ENCODE results near the gene FTCD.
"Not testable (repeated sequence)": the region's sequence is repeated elsewhere in the genome, so short reads cannot be mapped to it uniquely, and the experiment has no call there.

FTCD gene, protein sequence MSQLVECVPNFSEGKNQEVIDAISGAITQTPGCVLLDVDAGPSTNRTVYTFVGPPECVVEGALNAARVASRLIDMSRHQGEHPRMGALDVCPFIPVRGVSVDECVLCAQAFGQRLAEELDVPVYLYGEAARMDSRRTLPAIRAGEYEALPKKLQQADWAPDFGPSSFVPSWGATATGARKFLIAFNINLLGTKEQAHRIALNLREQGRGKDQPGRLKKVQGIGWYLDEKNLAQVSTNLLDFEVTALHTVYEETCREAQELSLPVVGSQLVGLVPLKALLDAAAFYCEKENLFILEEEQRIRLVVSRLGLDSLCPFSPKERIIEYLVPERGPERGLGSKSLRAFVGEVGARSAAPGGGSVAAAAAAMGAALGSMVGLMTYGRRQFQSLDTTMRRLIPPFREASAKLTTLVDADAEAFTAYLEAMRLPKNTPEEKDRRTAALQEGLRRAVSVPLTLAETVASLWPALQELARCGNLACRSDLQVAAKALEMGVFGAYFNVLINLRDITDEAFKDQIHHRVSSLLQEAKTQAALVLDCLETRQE

DNA sequence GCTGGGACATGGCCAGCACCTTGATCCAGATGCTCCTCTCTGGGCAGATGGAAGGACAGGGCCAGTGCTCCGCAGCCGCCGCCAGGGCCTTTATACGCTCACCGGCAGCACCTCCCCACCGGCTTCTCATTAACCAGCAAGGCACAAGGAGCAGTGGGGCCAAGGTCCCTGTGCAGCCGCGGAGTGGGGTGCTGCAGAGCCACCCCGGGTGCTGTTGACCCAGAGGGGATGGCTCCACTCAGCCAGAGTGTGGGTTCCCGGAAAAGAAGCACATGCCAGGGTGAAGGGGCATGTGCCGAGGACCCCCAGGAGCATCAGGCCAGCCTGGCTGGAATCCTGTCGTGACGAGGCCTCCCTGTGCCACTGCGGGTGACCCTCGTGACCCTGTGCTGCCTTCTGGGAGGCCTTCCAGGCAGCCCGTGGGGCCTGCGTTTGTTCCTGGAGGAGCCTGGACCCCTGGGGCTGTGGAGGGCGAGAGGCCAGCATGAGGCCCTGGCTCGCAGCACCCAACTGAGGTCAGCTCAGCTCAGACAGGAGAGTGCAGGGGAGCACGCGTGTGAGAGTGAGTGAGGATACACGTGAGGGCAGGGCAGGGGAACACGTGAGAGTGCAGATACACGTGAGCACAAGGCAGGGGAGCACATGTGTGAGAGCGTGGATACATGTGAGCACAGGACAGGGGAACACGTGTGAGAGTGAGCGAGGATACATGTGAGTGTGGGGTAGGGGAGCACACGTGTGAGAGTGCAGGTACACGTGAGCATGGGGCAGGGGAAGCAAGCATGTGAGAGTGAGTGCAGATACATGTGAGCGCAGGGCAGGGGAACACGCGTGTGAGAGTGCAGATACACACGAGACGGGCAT, at the start of gene FTCD:
TSS of gene FTCD (minus strand) at position 66 of the 864 bp plus-strand sequence. CDS start at position 10, 56 bp downstream.
- in situ Hi-C loops (cut with MboI; ENCODE audit: low sequenced_read_pairs), result no loop called here

DNA sequence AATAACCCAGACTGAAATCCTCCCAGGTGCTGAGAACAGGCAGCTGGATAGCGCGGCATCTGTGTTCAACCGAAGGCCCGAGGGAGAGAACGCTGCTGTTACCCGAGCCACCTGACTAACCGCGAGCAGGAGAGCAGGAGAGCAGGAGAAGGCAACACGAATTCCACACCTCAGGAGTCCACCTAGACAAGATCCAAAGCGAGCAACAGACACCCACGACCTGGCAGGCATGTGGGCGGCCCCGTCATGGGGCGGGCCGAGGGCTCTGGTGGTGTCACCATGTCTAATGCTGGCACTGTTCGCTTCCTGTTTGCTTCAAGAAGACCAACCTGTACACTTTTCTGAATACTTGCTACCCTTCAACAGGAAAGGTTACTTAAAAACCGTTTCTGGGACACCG, 49.8 kb upstream of the FTCD start:
- in situ Hi-C loops (cut with MboI; ENCODE audit: low sequenced_read_pairs), result no loop called here

DNA sequence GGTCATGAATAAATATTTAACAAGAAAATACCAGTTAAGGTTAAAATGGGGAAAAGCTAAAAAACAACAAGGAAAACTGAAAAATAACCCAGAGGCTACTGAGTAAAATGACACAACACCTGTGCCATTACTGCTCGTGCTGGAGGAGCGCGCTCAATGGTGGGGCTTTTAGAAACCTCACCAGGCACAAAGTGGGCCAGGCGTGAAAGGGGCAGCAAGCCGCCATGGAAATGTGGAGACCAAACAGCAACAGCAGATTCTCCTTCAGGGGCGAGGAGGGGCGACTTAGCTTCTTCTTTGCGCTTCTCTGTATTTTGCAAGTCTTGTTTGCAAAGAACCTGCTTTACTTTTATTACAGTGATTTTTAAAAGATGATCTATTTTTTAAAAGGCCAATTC, 47.8 kb upstream of the FTCD start:
- in situ Hi-C loops (cut with MboI; ENCODE audit: low sequenced_read_pairs), result no loop called here

DNA sequence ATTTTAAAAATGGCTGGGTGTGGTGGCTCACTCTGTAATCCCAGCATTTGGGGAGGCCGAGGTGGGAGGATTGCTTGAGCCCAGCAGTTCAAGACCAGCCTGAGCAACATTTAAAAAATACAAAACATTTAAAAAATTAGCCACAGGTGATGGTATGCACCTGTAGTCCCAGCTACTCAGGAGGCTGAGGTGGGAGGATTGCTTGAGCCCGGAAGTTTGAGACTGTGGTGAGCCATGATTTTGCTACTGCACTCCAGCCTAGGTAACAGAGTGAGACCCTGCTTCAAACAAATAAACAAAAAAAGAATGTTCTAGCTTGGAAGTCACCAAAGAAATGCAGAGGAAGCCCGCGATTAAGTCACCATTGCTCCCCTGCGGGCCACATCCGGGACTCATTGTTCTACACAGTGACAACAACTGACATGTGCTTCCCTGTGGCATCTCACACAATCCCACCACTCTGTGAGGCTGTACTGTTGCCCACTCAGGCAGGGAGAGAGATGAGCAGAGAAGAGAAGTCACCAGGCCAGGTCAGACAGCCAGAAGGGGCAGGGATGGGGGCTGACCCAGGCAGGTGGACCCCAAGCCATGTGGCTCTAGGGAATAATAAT, 47.3 kb upstream of the FTCD start:
- in situ Hi-C loops (cut with MboI; ENCODE audit: low sequenced_read_pairs), result no loop called here

DNA sequence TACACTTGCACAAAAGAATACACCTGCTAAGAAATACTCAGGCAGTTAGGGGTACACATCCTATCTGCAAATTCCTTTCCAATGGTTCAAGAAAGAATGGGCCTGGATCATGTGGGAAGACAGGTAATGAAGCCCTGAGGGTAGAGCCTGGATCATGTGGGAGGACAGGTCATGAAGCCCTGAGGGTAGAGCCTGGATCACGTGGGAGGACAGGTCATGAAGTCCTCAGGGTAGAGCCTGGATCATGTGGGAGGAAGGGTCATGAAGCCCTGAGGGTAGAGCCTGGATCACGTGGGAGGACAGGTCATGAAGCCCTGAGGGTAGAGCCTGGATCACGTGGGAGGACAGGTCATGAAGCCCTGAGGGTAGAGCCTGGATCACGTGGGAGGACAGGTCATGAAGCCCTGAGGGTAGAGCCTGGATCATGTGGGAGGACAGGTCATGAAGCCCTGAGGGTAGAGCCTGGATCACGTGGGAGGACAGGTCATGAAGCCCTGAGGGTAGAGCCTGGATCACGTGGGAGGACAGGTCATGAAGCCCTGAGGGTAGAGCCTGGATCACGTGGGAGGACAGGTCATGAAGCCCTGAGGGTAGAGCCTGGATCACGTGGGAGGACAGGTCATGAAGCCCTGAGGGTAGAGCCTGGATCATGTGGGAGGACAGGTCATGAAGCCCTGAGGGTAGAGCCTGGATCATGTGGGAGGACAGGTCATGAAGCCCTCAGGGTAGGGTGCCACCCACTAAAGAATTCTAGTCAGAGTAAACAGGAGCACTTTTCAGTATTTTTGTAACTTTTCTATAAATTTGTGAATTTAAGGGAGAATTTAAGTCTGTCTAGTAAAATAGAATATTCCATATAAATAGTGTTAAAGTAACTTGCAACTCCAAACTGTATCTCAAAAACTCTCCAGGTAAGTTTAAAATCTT, 45.8 kb upstream of the FTCD start:
- in situ Hi-C loops (cut with MboI; ENCODE audit: low sequenced_read_pairs), result not testable (repeated sequence)

DNA sequence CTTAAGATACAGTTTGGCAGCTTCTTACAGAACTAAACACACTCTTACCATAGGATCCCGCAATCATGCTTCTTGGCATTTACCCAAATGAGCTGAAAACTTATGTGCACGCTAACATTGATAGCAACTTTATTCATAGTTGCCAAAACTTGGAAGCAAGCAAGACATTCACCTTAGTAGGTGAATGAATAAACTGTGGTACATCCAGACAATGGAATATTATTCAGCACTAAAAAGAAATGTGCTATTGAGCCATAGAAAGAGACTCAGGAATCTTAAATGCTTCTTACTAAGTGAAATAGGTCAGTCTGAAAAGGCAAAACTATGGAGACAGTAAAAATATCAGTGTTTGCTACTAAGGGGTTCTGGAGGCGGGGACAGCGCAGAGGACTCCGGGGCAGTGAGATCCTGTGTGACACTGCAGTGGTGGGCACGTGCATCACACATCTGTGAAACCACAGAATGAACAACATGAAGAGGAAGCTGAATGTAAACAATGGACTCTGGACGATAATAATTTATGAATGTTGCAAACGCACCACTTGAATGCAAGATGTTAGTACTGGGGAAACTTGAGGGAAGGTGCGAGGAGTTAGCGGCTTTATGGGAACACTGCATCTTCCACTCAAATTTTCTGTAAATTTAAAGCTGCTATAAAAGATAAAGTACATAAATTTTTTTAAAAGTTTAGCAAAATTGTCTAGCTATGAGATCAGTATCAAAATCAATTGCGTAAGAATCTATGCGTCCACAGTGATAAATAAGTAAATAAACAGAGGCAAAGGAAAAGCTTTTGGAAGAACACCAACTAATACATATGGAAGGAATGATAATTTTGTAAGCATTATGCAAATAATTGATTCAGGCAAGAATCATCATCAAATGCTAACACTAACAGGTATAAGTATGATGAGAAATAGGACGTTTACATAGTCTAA, 44.3 kb upstream of the FTCD start:
- in situ Hi-C loops (cut with MboI; ENCODE audit: low sequenced_read_pairs), result no loop called here

DNA sequence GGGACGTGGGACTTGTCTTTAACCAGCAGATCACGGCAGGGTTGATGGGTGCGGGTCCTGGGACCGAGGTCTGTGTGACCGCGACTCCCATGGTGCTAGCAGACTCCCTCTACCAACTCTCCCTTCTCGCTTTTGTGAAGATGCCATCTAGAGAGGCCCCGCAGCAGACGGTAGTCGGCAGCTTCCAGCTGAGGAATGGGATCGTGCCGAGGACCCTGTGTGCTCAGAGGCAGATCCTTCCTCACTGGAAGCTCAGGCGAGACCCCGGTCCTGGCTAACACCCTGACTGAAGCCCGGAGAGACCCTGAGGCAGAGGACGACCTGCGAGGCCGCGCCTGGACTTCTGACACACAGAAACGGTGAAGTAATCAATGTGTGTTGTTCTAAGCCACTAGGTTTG, 41.4 kb upstream of the FTCD start:
- in situ Hi-C loops (cut with MboI; ENCODE audit: low sequenced_read_pairs), result no loop called here

DNA sequence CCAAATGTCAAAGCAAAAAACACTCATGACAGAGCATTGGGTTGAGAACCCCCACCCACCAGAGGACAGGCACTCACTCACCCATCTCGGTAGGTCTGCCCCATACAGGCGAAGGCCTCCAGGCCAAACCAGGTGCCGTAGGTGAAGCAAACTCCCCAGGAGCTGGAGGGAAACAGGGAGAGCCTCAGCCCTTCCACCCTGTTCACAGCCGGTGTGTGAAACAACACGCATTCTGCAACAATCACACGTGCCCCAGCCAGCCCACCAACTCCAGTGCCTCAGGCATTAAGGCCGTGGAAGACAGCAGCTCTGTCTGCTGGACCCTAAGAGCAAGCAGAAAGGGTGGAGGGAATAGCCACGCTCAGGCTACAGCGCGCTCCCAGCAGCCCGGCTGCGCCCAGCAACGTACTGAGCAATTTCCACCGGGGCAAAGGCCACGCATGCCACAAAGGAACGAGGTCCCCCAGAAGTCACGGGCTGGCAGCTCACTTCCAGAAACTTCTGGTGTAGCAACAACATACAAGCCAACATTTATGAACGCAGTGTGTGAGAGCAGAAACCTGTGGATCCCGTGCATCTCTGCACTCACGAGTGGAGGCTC, 40.3 kb upstream of the FTCD start:
- in situ Hi-C loops (cut with MboI; ENCODE audit: low sequenced_read_pairs), result no loop called here

DNA sequence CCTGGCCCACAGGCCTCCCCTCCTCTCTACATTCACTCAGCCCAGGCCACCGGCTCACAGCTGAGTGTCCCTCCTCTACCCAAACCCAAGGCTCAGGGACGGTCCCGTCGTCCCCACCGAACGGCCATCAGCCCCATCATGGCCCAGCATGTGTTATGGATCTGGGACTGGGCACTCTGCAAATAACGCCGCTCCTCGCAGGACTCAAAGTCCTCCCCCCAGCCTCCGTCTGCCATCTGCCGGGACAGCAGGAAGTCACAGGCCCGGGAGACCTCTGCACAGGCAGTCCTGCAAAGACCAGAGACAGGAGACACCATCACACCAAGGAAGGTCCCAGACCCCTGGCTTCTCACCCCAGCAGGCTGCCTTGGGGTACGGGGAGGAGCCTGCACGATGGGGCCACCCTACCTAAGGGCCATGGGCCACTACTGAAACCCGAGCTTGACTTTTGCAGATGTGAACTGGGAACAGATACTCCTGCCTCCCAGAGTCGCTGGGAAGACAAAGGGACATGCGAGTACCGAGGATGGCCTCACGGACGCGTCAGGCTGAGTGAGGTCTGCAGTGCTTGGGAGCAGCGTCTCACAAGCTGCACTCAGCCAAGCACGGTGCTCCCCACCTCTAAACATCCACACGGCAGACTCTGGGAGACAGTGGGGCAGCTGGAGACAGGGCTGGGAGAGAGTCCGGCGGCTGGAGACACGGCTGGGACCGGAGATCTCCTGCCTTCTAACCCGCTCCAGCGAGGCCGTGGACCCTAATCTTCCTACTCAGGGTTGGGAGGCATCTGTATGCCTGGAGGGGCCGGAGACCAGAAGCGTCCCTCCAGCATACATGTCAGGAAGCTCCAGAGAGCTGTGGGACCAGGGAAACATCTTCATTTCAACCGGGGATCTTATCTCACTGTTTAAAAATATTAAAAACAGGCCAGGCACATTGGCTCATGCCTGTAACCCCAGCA, 39.3 kb upstream of the FTCD start:
- in situ Hi-C loops (cut with MboI; ENCODE audit: low sequenced_read_pairs), result no loop called here

DNA sequence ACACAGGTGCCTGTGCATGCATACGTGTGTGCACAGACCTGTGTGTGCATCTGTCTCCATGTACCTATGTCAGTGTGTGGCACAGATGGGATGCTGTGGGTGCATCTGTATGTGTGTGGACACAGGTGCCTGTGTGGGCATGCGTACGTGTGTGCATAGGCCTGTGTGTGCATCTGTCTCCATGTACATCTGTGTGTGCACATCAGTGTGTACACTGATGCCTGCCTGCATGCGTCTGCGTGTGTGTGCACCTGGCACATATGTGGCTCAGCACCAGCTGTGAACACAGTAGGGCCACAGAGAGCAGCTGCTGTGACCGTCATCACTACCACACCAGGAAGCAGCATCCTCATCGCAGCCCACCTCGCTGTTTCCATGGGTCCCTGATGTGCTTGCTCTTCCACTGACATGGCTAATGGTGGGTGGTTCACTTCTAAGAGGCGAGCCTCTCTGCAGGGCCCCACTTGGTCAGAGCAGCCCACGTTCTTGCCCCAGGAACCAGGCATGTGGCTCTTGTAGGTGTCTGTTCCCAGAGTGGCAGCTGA, 38.5 kb upstream of the FTCD start:
- in situ Hi-C loops (cut with MboI; ENCODE audit: low sequenced_read_pairs), result no loop called here

DNA sequence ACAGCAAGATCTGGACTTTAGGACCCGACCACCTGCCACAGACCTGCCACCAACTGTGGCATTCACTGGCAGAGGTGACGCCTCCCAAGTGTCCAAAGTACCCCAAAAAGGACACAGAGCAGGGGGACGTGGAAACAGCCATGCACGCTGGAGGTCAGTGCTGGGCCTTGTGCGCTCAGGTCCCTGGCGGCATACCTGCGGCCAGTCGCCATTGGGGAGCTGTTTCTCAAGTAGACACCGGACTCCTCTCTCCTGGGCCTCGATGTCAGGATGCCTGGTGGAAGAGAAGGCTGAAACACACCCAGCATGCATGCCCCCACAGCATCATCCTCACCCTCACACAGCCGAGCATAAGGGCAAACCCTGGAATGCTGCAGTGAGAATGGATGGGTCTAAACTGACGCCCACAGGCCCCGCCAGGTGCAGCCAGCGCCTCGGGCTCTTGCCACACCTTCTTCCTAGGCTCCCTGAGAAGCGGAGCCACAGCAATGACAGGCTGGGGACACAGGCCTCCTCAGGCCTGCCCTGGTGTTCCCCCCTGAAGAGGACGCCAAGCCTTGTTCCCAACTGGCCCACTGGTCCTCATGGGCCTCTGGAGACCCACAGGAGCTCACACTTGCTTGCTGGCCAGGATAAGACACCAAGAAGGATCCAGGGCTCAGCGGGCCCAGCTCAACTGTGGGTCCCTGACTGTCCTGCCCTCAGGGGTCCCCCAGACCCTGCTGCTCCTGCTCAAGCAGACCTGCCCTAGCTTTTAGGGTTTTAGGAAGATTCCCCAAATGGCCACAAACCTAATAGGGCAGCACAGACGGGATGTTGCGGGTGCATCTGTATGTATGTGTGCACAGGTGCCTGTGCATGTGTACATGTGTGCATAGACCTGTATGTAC, 36.6 kb upstream of the FTCD start:
- in situ Hi-C loops (cut with MboI; ENCODE audit: low sequenced_read_pairs), result no loop called here

DNA sequence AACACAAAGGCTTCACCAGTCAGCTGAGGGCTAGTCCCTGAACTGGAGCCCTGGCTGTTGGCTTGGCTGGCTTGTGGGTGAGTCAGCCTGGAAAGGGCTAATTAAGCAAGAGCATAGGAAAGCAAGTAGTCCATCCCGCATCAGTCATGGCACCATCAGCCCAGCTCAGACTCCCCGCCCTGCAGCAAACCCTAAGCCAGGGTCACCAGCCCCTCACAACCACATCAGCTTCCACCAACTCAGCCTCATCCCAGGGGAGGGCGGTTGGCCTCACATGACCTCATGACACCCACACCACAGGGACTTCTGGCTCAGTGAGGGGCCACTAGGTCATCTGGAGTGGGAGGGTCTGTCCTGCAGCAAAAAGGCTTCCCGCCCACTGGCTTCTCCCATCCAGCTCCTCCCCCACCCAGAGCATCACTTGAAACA, 35.9 kb upstream of the FTCD start:
- in situ Hi-C loops (cut with MboI; ENCODE audit: low sequenced_read_pairs), result no loop called here

DNA sequence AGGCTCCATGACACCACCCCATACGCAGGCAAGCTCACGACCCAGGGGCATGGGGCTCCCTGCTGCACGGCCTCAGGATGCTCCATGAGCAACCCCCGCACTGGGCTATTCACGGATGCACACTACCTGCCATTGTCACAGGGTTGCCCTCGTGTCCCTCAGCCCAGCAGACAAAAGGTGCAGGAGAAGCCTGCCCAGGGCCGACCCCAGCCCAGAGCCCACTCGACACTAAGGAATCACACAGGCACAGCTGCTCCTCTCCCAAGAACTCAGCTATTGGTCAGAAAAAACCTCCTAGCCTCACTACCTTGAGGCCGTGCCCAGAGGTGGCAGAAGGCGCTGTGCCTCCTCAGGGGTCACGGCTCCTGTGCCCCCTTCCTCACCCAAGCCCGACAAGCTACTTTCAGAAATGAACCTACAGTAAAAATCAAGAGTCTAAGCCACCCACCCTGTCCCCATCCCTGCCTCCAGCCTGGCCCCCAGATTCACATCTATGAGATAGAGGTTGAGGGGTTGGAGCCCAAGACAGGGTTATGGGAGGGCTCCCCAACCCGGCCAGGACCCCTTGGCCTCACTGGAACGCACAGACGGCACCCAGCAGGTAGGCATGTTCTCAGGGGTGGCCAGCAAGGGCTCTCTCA, 35.2 kb upstream of the FTCD start:
- in situ Hi-C loops (cut with MboI; ENCODE audit: low sequenced_read_pairs), result no loop called here

DNA sequence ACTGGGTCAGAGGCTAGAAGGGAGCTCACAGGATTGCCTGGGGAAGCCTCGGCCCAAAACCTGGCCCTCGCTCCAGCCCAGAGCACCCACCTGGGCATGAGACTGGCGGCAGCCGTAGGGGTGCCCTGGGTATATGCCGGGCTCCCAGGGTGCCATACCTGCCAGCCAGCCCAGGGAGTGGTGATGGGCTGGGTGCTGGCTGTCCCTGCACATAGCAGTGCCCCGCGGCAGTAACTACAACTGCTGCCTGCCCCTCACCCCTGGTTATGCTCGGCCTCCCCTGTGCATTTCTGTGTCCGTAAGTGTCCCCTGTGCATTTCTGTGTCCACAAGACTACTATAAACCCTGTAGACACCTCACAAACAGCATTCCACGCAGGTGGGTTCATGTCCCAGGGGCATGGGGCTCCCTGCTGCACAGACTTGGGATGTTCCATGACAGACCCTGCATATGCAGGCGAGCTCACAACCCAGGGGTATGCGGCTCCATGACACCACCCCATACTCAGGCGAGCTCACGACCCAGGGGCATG, 34.6 kb upstream of the FTCD start:
- in situ Hi-C loops (cut with MboI; ENCODE audit: low sequenced_read_pairs), result no loop called here

DNA sequence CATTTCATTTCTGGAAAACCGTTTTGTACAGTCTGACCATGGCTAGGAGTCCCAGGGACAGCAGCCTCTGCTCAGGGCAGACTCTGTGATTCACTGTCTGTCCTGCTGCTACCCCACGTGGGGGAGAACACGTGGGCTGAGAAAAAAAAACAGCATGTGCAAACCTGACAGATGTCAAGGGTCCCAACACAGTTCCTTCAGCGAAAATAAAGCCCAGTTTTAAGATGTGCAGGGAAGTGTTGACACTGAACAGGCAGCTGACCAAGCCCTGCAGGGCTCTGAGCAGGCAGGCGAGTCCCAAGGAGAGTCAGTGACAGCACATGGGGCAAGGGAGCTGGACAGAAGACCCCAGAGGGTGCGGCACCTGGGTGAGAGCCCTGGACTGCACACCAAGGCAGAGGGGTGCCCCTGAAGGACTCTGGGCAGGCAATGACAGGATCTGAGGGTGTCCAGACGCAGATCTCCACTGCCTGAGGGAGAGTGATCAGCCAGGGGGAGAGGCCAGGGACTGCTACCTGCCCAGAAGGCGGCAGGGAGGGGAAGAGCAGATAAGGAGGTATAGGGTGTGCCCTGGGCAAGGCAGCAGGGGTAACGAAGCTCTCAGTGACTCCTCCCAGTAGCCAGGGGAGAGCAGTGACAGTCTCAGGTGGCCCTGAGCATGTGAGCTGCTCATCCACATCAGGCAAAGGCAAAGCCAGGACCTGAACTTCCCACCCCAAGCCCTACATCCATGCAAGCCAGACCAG, 34.0 kb upstream of the FTCD start:
- in situ Hi-C loops (cut with MboI; ENCODE audit: low sequenced_read_pairs), result no loop called here
